ENCODE measurements around the gene NFIX. TPM values are rescaled to one million over a fixed set of nuclear protein-coding genes. Genes with fewer than 3 reads are reported as not detected.

Gene NFIX
- total and polyA plus RNA-seq, 2 of the 13 experiments (the other 11 are each of a cell fraction or from before 2014, with no cell fraction given) = 3.4 to 5.4 TPM

- TF ChIP-seq XRCC5 (optimal IDR thresholded peaks at IDR 0.05; ENCODE audit: low read length) = peak; percentile 41
- TF ChIP-seq CCDC6 (CRISPR knock-in tag; IDR thresholded peaks at IDR 0.05) = no peak
- no peak for TF ChIP-seq KMT2B (CRISPR knock-in tag; IDR thresholded peaks at IDR 0.05)
- TF ChIP-seq ZNF101 (CRISPR knock-in tag; IDR thresholded peaks at IDR 0.05; ENCODE audit: borderline replicate concordance, low read depth) = no peak
- no peak for TF ChIP-seq GRHL1 (CRISPR knock-in tag; conservative IDR thresholded peaks at IDR 0.05)
- no peak for TF ChIP-seq ZNF724P (CRISPR knock-in tag; IDR thresholded peaks at IDR 0.05; ENCODE audit: borderline replicate concordance)
- TF ChIP-seq THAP9 (CRISPR knock-in tag; IDR thresholded peaks at IDR 0.05; ENCODE audit: borderline replicate concordance) = peak; percentile 64; the same call in 1 of the 2 replicates
- no peak for TF ChIP-seq NR3C1 (CRISPR knock-in tag; IDR thresholded peaks at IDR 0.05)
- no peak for TF ChIP-seq ZNF549 (CRISPR knock-in tag; IDR thresholded peaks at IDR 0.05)
- 0 out of 4 replicates have a peak, but pooled peaks of 1 of the 2 experiments have one; percentile 14 for TF ChIP-seq MAFK (conservative IDR thresholded peaks at IDR 0.05 in 1 of 2, IDR thresholded peaks at IDR 0.05 in 1 of 2; ENCODE audit: low read length in 2 of 2)
- peak; percentile 83 for TF ChIP-seq BCL6 (CRISPR knock-in tag; IDR thresholded peaks at IDR 0.05)
- TF ChIP-seq PRDM10 (CRISPR knock-in tag; IDR thresholded peaks at IDR 0.05; ENCODE audit: low read depth) = no peak
- TF ChIP-seq ZNF337 (CRISPR knock-in tag; IDR thresholded peaks at IDR 0.05; ENCODE audit: borderline replicate concordance, low read depth) = peak; percentile 50; the same call in 1 of the 2 replicates
- TF ChIP-seq RARA (CRISPR knock-in tag; IDR thresholded peaks at IDR 0.05) = peak; percentile 73
- no peak for TF ChIP-seq ZNF33A (CRISPR knock-in tag; IDR thresholded peaks at IDR 0.05; ENCODE audit: borderline replicate concordance)
- no peak for TF ChIP-seq RERE (CRISPR knock-in tag; IDR thresholded peaks at IDR 0.05; ENCODE audit: low read depth)
Observed at GRCh38 chr19:13128583-13128982, 133.3 kb downstream of the NFIX start (continued).
